ENCODE results near the gene SLC17A6.
A peak's percentile ranks its signal among the peaks of the same experiment; 100 is the strongest.

Gene SLC17A6

DNA sequence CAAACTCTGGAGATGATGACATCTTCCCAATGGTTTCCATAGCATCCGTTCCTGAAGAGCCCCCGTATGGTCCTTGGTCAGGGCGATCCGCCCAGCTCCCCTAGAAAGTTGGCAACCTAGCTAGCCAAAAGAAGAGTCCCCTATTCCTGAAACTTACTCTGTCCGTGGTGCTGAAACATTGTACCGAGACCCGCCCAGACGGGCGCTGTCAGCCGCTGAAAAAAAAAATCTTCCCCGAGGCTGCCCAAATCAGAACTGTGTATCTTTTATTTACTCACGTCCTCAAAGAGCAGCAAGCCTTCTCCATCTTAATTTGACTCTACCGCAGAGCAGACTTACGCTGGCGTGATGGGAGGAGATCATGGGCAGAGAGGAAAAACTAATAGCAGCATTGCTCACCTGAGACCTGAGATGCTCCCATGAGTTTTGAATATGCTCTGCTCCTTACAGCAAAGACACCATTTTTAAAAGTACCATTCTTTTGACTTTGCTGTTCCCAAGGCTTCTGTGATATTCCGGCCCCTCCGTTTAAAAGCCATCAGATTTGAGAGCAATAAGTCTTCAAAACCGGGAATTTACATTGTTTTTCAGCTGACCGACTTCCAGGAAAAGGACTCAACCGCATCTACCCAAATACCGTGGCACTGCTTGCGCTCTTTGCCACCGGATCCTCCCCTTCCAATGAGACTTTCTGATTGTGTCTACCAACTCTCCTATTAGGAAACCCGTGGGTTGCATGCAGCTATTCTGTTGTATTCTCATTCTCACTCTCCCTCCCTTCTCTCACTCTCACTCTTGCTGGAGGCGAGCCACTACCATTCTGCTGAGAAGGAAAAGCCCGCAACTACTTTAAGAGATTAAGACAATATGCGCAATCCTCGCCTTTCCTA, at the start of gene SLC17A6:
Gene SLC17A6 (plus strand): TSS at position 786 of the 890 bp plus-strand sequence. CDS start 153 bp downstream, outside the sequence.
- TF ChIP-seq, protein P1, sequence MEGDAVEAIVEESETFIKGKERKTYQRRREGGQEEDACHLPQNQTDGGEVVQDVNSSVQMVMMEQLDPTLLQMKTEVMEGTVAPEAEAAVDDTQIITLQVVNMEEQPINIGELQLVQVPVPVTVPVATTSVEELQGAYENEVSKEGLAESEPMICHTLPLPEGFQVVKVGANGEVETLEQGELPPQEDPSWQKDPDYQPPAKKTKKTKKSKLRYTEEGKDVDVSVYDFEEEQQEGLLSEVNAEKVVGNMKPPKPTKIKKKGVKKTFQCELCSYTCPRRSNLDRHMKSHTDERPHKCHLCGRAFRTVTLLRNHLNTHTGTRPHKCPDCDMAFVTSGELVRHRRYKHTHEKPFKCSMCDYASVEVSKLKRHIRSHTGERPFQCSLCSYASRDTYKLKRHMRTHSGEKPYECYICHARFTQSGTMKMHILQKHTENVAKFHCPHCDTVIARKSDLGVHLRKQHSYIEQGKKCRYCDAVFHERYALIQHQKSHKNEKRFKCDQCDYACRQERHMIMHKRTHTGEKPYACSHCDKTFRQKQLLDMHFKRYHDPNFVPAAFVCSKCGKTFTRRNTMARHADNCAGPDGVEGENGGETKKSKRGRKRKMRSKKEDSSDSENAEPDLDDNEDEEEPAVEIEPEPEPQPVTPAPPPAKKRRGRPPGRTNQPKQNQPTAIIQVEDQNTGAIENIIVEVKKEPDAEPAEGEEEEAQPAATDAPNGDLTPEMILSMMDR (conservative IDR thresholded peaks at IDR 0.05; ENCODE audit: low read depth, low read length) = no peak
- H3K4me3 ChIP-seq (ENCODE audit: low read length) = no peak within 1 kb of the TSS
- peak; percentile 3 for DNase-seq (ENCODE audit: low read depth)

DNA sequence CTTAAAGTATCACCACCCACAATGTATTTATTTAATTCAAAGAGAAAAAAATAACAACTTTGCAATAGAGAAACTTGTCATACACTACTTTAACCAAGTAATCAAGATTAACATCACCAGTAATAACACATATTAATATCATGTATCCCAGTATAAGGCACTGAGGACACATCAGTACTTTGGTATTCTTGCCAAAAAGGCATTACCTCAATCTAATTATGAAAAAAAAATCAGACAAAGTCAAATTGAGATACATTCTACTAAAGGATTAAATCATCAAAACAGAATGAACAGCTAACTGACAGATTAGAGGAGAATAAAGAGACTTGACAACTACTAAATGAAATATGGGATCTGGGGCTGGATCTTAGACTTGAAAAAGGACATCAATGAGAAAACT, 35.8 kb upstream of the SLC17A6 start:
- no peak overlapping the region for H3K4me3 ChIP-seq (ENCODE audit: low read length)
- no peak for DNase-seq (ENCODE audit: low read depth)
- TF ChIP-seq, protein P1 (conservative IDR thresholded peaks at IDR 0.05; ENCODE audit: low read depth, low read length) = no peak

DNA sequence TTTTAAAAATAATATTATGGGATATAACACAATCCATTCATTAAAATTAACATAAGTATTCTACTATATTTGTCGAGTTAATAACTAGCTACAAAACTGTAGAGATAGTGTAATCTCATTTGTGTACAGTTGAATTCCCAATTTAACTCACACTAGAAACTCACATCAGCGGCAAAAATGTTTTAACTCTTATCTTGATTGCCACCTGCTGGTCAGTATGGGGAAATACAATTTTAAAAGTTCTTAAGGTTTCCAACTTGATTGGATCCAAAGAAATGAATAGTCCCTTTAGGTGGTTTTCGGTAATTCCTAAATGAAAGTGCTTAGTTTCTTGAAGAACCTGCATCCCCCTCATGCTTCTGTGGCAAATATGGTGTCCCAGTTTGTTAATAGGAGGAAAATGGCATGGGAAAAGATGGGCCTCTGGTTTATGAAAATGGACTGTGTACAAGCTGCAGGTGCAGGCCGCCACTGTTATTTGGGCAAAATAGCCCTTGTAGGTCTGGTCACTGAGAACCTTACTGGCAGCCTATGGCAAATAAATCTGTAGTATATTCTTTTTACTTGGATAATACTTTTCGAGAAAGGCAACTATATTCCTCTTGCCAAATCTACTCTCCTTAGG, 33.7 kb upstream of the SLC17A6 start:
- no peak overlapping the region for H3K4me3 ChIP-seq (ENCODE audit: low read length)
- TF ChIP-seq, protein P1 (conservative IDR thresholded peaks at IDR 0.05; ENCODE audit: low read depth, low read length) = peak; percentile 60
- DNase-seq (ENCODE audit: low read depth) = peak; percentile 9

GRCh38 chr11:22317656-22318055, 20.5 kb upstream of the SLC17A6 start:
- no peak overlapping the region for H3K4me3 ChIP-seq (ENCODE audit: low read length)
- TF ChIP-seq, protein P1 (conservative IDR thresholded peaks at IDR 0.05; ENCODE audit: low read depth, low read length) = no peak
- DNase-seq (ENCODE audit: low read depth) = no peak

- TF ChIP-seq, protein P1 (conservative IDR thresholded peaks at IDR 0.05; ENCODE audit: low read depth, low read length) = no peak
- H3K4me3 ChIP-seq (ENCODE audit: low read length) = no peak overlapping the region
- DNase-seq (ENCODE audit: low read depth) = no peak
Measured at GRCh38 chr11:22331771-22332170, 6.4 kb upstream of the SLC17A6 start.

DNA sequence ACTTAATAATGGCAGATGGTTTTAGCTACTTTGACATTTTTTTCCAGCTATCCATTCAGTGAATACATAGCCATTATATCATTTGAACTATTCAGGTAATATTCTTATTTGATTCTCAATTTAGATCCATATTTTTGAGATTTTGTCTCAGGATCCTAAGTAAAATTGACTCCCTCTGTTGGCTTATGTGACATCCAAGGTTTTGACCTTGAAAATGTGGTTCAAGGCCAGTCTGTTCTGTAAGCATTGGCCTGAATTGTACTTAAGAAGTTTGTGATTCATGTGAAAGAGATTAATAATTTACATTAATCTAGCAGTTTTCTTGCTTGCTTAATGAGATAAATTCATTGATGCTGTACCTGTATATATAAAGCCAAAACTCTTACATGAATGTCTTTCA, 1.6 kb upstream of the SLC17A6 start:
- TF ChIP-seq, protein P1 (conservative IDR thresholded peaks at IDR 0.05; ENCODE audit: low read depth, low read length) = no peak
- H3K4me3 ChIP-seq (ENCODE audit: low read length) = no peak overlapping the region
- DNase-seq (ENCODE audit: low read depth) = no peak

Data from retinal pigment epithelial cell (primary cell).